Natural killer cell (primary cell): ENCODE measurements around the gene OPHN1. TPM values are rescaled to one million over a fixed set of nuclear protein-coding genes. Genes with fewer than 3 reads are reported as not detected.

ENCODE experiments used
- ATAC-seq, 3 donors: fragments of 150-1000 bp in 2 of 3; fragments of 200-7000 bp in 1 of 3; cut with Tn5 transposase; 1 replicate in 1 of 3; 2 replicates in 2 of 3; pipeline ENCODE4 v1.10.0; 2021; ENCODE audit warnings: mild to moderate bottlenecking in 2 of 3, moderate library complexity in 2 of 3
- DNase-seq, 2 donors: peaks; one replicate each; pipeline versions ENCODE4 v3.0.0 to v3.0.0-alpha.2; 2013 to 2021; ENCODE audit warnings: mixed read lengths in 1 of 2
- H3K27ac ChIP-seq: one replicate; pipeline ENCODE4 v1.5.1; 2013; ENCODE audit warnings: mild to moderate bottlenecking, low read length
- H3K27me3 ChIP-seq: one replicate; pipeline ENCODE4 v1.6.1; 2013; ENCODE audit warnings: low read length; ENCODE audit not compliant: control insufficient read depth, insufficient read depth
- H3K36me3 ChIP-seq: one replicate; pipeline ENCODE4 v1.6.1; 2013; ENCODE audit warnings: low read length; ENCODE audit not compliant: control insufficient read depth, insufficient read depth
- H3K4me1 ChIP-seq: one replicate; pipeline ENCODE4 v1.6.1; 2013; ENCODE audit warnings: low read length; ENCODE audit not compliant: control insufficient read depth, insufficient read depth
- H3K4me3 ChIP-seq: one replicate; pipeline ENCODE4 v1.5.1; 2013; ENCODE audit warnings: low read length
- H3K9me3 ChIP-seq: one replicate; pipeline ENCODE4 v1.6.1; 2013; ENCODE audit warnings: low read length; ENCODE audit not compliant: control insufficient read depth, insufficient read depth
- H3K27ac Mint-ChIP-seq, 2 donors: one replicate each; pipeline ENCODE4 v1.8.0; 2022; ENCODE audit warnings: mild to moderate bottlenecking in 2 of 2, mixed read lengths in 2 of 2, moderate library complexity in 1 of 2
- H3K27me3 Mint-ChIP-seq, 2 donors: one replicate each; pipeline ENCODE4 v1.8.0; 2022; ENCODE audit warnings: low read depth in 2 of 2, mixed read lengths in 2 of 2
- H3K36me3 Mint-ChIP-seq: one replicate; pipeline ENCODE4 v1.8.0; 2022; ENCODE audit warnings: mixed read lengths
- H3K4me1 Mint-ChIP-seq, 2 donors: one replicate each; pipeline ENCODE4 v1.8.0; 2022; ENCODE audit warnings: mixed read lengths in 2 of 2
- H3K4me3 Mint-ChIP-seq: one replicate; pipeline ENCODE4 v1.8.0; 2022; ENCODE audit warnings: mild to moderate bottlenecking, moderate library complexity, mixed read lengths
- H3K9me3 Mint-ChIP-seq, 2 donors: one replicate each; pipeline ENCODE4 v1.8.0; 2022; ENCODE audit warnings: mixed read lengths in 2 of 2
- CTCF ChIP-seq: fragments of 200-600 bp; IDR thresholded peaks from one replicate; pipeline ENCODE4 v1.8.0; 2022; ENCODE audit warnings: antibody characterized with exemption
- whole genome bisulfite sequencing: methylation state at CpG from one replicate; pipeline ENCODE4 v1.1.7; 2013; ENCODE audit warnings: missing lambda C conversion rate; ENCODE audit not compliant: insufficient coverage; 5-methylcytosine and 5-hydroxymethylcytosine counted together
- intact Hi-C: fragments of 100-400 bp; cut with micrococcal nuclease; formaldehyde crosslinking; loops from one replicate; pipeline ENCODE4 v1.14.2; 2022
- total RNA-seq, 4 donors: library from RNA; stranded (reverse); fragments of 120-200 nt in 1 of 4; gene quantifications; one replicate each; pipeline versions ENCODE4 v1.2.3 to v1.2.4, GENCODE V29; 2013 to 2022

Gene OPHN1
- total RNA-seq, 3 donors from 2014 or later (not counting 1 experiment from before 2014, with no cell fraction given) = 1.4 to 5.6 (median 3.7) TPM

- Mint-ChIP-seq H3K27me3 (no peaks in the 10 kb centered on the region), H3K36me3 (no peaks in the 10 kb centered on the region), H3K27ac (no peak overlapping the region), H3K9me3 (no peaks in the 10 kb centered on the region), H3K4me3 (no peak overlapping the region), H3K4me1 (no peaks in the 10 kb centered on the region)
- DNase-seq = no peak
- Histone ChIP-seq H3K36me3 (no peaks in the 10 kb centered on the region), H3K27ac (no peak overlapping the region), H3K4me1 (no peaks in the 10 kb centered on the region), H3K4me3 (no peak overlapping the region), H3K27me3 (no peaks in the 10 kb centered on the region), H3K9me3 (no peaks in the 10 kb centered on the region)
- no peak for TF ChIP-seq CTCF
- intact Hi-C loops = no loop called here
- no peak for ATAC-seq
- no CpG with 5 or more reads among the region's 2 CpGs for WGBS
Observed at GRCh38 chrX:68045008-68045577, 388.2 kb downstream of the OPHN1 start.

- no peaks in the 10 kb centered on the region for H3K36me3 ChIP-seq
- no peaks in the 10 kb centered on the region for H3K9me3 ChIP-seq
- no peak overlapping the region for H3K27ac Mint-ChIP-seq
- no peak overlapping the region for H3K4me3 ChIP-seq
- H3K4me3 Mint-ChIP-seq = no peak overlapping the region
- H3K36me3 Mint-ChIP-seq = no peaks in the 10 kb centered on the region
- intact Hi-C loops = no loop called here
- WGBS = 70% methylated on average over 1 of the region's 1 CpG
- H3K27ac ChIP-seq = no peak overlapping the region
- no peaks in the 10 kb centered on the region for H3K4me1 Mint-ChIP-seq
- H3K27me3 ChIP-seq = no peaks in the 10 kb centered on the region
- ATAC-seq = no peak
- H3K27me3 Mint-ChIP-seq = no peaks in the 10 kb centered on the region
- no peak for TF ChIP-seq CTCF
- H3K4me1 ChIP-seq = no peaks in the 10 kb centered on the region
- H3K9me3 Mint-ChIP-seq = no peaks in the 10 kb centered on the region
- DNase-seq = no peak
Observed at GRCh38 chrX:68043713-68044438, 389.4 kb downstream of the OPHN1 start.

- H3K9me3 Mint-ChIP-seq = no peaks in the 10 kb centered on the region
- 100% methylated on average over 1 of the region's 1 CpG for WGBS
- Histone ChIP-seq H3K36me3 (no peaks in the 10 kb centered on the region), H3K27ac (no peak overlapping the region), H3K4me3 (no peak overlapping the region), H3K4me1 (no peaks in the 10 kb centered on the region), H3K9me3 (no peaks in the 10 kb centered on the region), H3K27me3 (no peaks in the 10 kb centered on the region)
- no peaks in the 10 kb centered on the region for H3K36me3 Mint-ChIP-seq
- no peak overlapping the region for H3K4me3 Mint-ChIP-seq
- no peak for DNase-seq
- TF ChIP-seq CTCF = no peak
- H3K4me1 Mint-ChIP-seq = no peaks in the 10 kb centered on the region
- H3K27me3 Mint-ChIP-seq = no peaks in the 10 kb centered on the region
- no peak for ATAC-seq
- intact Hi-C loops = no loop called here
- no peak overlapping the region for H3K27ac Mint-ChIP-seq
Observed at GRCh38 chrX:68041110-68041509, 392.2 kb downstream of the OPHN1 start.
